GM15510 (cell line): ENCODE results near the gene RARS2.

Source experiments
- POLR2A ChIP-seq: IDR thresholded peaks from 3 replicates; pipeline ENCODE4 v1.6.1; 2011; ENCODE audit warnings: borderline replicate concordance; ENCODE audit not compliant: insufficient read length; ENCODE audit errors: extremely low read depth

RARS2 gene

DNA sequence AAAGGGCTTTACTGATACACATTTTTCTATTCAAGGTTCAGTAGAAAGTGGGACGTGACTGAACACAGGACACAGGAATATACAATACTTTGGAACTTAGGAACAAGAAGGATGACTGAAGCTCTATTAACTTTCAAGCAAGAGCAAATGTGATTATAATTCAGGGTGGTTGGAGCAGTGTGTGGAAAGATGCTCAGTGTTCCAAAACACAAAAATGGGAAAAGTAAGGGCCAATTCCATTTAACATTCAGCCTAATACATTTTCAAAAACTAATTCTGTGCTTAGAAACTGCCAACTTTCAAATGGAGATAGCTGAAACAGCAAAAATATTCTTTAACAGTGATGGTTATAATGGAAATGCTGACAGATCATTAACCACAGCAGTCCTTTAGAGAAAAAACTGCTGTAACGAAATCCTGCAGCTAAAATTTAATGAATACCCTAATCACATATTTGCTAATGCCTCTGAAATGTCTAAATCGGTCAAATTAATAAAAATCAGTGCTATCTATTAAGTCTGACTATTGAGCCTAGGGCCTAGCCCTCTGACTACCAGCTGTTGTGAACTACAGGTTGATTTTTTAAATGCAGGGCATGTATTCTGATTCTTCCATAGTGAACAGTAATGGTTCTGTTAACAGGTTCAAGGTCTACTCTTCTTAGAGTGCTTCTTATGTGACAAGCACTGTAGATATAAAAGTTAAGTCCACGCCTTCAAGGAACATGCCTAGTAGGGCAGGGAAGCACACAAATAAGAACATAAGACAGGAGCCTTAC is 45.9 kb downstream of the RARS2 start:
- TF ChIP-seq POLR2A = no peak

DNA sequence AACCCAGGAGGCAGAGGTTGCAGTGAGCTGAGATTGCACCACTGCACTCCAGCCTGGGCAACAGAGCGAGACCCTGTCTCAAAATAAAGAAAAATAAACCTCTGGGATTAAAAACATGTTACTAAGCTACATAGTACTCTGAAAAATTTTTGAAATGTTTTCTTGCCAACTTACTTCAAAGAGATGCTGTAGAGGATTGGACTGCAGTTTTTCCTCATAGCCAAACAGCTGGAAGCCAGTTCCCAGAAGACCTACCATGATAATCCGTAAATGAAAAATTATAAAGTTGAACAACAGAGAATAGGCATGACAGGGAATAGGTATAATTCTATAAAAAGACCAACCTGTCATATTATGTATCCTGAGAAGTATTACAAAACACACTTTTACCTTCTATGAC is 48.0 kb downstream of the RARS2 start:
- TF ChIP-seq POLR2A = no peak

DNA sequence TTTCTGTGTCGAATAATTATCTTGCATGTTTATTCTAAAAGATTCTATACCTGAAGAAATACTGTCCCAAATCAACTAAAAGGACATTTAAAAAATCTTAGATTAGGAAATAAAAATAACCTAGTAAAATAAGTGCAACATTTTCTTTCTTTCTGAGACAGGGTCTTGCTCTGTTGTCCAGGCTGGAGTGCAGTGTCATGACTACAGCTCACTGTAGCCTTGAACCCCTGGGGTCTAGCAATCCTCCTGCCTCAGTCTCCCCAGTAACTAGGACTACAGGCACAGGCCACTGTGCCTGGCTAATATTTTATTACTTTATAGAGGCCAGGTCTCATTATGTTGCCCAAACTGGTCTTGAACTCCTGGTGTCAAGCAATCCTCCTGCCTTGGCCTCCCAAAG is 48.7 kb downstream of the RARS2 start:
- no peak for TF ChIP-seq POLR2A

DNA sequence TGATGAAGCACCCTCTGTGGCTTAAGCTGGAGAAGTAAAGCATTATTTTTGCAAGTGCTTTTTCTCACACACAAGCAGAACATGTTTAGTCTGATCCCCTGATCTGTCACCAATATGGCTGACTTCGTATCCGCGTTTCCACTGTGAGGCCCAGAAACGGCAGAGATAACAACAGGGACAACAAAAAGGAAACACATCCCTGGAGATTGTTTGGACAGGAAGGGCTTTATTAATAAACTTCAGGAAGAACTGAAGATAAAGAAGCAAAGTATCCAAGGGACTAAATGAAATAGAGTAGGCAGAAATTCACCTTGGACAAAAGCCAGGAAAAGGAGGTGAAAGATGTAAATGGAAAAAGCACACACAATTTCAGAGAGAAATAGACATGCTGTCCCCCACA is 49.2 kb downstream of the RARS2 start:
- no peak for TF ChIP-seq POLR2A

DNA sequence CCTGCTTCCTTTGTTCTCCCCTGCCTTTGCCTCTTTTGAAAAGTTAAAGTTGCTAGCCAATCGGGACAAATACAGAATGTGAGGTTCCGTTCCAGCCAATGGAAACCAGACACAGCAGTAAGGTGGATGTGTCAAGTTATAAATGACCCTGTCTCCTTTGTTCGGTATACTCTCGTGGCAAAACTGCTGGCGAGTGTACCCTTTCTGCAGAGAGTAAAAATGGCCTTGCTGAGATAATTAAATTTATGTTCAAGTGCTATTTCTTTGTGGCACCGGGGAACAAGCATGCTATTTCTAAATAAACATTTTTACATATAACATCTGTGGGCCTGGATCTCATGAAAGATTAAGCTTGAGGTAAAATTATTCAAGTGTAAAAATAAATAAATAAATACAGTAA is 50.2 kb downstream of the RARS2 start:
- no peak for TF ChIP-seq POLR2A

DNA sequence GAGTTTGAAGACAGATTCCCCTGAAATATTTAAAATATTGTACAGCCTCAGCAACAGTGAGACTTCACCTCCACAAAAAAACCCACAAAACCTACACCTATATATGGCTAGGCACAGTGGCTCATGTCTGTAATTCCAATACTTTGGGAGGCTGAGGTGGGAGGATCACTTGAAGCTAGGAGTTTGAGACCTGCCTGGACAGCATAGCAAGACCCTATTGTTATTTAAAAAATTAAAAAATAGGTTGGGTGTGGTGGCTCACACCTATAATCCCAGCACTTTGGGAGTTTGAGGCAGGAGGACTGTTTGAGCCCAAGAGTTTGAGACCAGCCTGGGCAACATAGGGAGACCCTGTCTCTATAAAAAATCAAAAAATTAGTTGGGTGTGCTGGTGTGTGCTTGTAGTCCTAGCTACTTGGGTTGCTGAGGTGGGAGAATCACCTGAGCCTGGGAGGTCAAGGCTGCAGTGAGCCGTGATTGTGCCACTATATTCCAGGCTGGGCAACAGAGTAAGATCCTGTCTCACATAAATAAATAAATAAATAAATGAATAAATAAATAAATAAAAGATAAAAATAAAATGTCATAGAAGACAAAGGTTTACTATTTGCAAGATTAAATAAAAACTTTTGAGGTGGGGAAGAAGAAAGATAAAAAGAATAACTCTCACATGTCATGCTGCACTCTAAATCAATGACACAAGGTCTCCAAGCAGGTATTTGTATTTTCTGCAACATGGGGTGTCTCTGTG is 51.1 kb downstream of the RARS2 start:
- TF ChIP-seq POLR2A = no peak

DNA sequence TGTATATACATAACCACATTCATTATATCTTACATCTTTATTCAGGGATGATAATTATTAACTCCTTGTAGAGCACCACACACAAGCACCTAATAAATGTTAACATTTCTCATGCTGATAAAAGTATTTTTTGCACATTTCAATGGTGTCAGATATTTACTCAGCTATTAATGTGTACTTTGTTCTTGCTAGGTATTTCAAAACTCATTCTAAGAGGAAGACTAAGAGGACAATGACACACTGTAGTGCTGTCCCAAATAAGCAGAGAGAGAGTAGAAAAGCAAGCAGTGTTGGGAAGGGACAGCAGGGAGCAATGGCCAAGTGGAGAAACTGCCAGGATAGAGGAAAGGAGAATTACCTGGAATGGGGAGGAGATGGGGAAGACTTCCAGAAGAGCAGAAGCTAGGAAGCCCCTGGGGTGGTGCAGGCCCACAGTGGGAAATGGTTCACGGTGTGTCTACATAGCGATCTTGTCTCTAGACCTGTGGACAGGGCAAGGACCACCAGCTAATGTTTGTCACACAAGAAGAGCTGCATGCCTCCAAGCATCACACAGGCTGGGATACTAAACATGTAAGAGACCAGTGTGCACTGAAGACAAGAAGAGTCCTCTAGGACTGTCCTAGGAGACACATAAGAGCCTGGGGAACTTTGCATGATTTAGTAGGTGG is 55.3 kb downstream of the RARS2 start:
- no peak for TF ChIP-seq POLR2A

DNA sequence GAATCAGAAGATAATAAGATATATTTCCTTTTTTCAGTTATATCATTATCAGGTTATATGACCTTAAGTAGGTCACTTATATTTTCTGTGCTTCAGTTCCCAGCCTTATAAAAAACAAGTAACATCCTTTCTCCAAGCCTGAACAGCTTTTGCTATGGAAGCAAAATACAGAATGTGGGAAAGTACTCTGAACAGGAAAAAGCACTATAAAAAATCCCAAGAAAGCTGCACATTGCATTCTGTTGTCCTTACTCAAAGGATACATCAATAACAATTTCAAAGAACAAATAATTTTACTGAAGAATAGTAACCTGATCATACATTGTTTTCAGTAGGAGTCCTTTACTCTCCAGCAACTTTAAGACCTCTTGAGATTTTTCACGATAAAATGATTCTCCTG is 60.6 kb downstream of the RARS2 start:
- TF ChIP-seq POLR2A = no peak

DNA sequence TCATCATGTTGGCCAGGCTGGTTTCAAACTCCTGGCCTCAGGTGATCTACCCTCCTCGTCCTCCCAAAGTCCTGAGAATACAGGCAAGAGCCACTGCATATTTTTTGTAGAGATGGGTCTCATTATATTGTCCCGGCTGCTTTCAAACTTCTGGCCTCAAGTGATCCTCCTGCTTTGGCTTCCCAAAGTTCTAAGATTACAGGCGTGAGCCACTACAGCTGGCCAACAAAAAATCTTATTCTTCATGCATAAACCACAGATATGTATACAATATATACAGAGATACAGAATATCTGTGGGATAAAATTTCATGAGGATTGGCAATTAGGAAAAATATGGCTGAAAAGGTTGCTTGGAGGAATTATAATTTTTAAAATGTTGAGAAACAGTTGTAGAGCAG is 67.1 kb downstream of the RARS2 start:
- no peak for TF ChIP-seq POLR2A

DNA sequence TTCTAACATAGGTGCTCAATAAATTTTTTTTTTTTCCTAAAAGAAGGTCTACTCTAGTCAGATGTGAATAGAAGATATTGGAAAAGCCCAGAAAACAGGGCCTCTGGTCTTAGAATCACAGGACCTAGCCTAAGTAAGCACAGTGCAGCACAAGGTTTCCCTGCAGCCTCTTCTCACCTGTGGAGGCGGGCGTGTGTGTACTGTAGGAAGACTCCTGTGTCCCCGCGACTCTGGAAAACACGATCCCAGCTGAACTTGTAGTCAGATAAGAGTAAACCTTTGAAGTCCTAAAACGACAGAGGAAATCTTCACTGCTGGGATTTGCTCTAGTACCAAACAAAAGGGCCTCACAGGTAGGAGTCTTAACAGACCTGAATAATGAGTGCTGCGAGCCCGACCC is 71.3 kb downstream of the RARS2 start:
- no peak for TF ChIP-seq POLR2A

DNA sequence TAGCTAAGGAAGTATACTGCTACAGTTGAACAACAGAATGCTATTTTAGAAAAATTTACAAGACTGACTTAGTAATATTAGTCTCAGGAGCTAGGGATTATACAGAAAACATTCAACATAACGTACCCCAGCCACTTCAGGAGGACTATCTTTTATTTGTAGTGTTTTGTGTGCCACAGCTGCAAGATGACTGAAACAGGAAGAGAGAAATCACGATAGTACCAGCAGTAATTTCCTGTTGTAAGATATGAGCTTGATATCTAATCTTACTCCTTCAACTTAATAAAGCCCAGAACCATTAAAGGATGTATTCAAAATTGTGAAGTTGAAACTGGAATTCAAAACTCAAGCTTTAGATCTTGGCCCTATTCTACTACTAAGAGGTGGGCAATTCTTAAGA is 75.0 kb downstream of the RARS2 start:
- TF ChIP-seq POLR2A = no peak

DNA sequence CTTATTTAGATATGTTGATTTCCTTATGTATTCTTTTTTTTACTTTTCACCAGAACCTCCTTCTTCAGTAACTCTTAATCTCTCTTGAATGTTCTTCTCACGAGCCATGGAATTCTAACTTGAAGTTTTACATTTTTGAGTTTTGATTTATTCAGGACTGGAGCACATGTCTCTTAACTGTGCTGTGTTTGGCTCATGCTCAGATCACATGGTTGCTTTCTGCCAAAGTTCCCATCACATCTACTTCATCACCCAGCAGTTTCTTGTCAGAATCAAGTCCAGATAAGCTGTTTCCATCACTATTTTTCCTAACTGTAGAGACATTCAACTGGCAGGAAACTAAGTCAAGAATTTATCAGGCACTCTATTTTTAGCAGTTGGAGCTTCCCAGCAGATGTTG is 85.3 kb downstream of the RARS2 start:
- no peak for TF ChIP-seq POLR2A

DNA sequence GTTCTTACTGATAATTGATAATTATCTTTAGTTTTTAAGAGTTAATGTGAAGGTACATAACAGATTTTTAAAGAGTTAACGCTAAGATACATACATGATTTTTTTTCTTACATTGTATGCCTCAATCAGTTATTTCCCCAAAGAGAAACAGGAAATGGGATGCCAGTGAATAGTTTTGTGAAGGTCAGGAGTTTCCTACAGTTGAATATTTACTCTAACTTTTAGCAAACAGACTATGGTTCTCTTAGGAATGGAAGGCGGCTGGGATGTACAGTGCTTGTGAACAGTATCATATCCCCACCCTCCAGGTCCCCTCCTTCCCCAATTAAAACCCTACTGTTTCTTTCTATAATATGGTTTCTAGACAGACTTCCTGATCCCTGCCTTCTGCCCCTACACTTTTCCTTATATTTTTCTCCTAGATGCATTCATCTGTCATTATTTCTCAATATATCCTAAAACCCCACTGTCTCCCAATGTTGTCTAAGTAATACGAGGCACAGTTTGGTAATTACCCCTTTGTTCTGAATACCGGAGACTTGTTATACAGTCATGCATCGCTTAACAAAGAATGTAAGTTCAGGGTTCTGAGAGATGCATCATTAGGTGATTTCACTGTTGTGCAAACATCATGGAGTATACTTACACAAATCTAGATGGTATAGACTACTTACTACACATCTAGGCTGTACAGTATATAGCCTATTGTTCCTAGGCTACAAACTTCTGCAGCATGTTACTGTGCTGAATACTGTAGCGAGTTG is 87.8 kb downstream of the RARS2 start:
- no peak for TF ChIP-seq POLR2A

DNA sequence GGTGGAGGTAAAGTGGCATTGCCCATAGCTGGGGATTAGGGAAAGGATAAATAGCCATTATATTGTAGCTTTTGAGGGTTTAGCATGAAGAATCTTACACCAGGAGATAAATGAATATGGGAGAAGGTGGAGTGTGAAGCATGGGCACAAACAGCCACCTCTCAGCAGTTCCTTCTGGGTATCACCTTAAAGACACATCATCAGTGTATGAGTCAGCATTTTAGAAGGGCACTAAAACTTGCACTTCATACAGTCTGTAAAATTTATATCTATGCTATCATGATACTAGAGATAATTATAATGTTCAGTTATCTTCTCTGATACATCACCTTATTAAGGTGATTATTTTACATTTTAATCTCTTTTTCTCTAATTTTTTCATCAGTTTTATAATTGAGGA is 91.7 kb downstream of the RARS2 start:
- no peak for TF ChIP-seq POLR2A
